SJSA1 (cell line): ENCODE data around the gene PDYN. TPM values are rescaled to one million over a fixed set of nuclear protein-coding genes. Genes with fewer than 3 reads are reported as not detected.

Experiments
- DNase-seq, 2 experiments: peaks; one replicate each; pipeline ENCODE4 v3.0.0-alpha.2; 2015 to 2020; ENCODE audit warnings: low spot score in 2 of 2, low read depth in 1 of 2
- H3K27ac ChIP-seq: fragments of 250-450 bp; sonication (Bioruptor Pico); 2 replicates; pipeline ENCODE4 v1.5.1; 2020; ENCODE audit warnings: mild to moderate bottlenecking, moderate library complexity
- H3K27me3 ChIP-seq: fragments of 250-450 bp; sonication (Bioruptor Pico); replicated peaks from 2 replicates; pipeline ENCODE4 v1.5.1; 2020; ENCODE audit warnings: mild to moderate bottlenecking, moderate library complexity
- H3K36me3 ChIP-seq: fragments of 250-450 bp; sonication (Bioruptor Pico); 2 replicates; pipeline ENCODE4 v1.5.1; 2020; ENCODE audit warnings: mild to moderate bottlenecking
- H3K4me1 ChIP-seq: fragments of 250-450 bp; sonication (Bioruptor Pico); replicated peaks from 2 replicates; pipeline ENCODE4 v1.6.1; 2021; ENCODE audit warnings: mild to moderate bottlenecking
- H3K4me3 ChIP-seq: fragments of 250-450 bp; sonication (Bioruptor Pico); 2 replicates; pipeline ENCODE4 v1.5.1; 2020; ENCODE audit warnings: mild to moderate bottlenecking
- H3K9me3 ChIP-seq: fragments of 250-450 bp; sonication (Bioruptor Pico); replicated peaks from 2 replicates; pipeline ENCODE4 v1.5.1; 2020; ENCODE audit warnings: mild to moderate bottlenecking
- total RNA-seq: library from RNA; depleted of rRNA; stranded (reverse); fragments of >200 nt; shearing (Covaris generic); gene quantifications from 2 replicates; pipeline ENCODE4 v1.2.3, GENCODE V29; 2014

The PDYN gene
- total RNA-seq, 1 experiment from 2014 or later = 0.05 TPM

- H3K4me1 ChIP-seq = no peaks in the 10 kb centered on the region
- H3K27me3 ChIP-seq = peaks cover 15% of the 10 kb centered on the region; the same call in 1 of the 2 replicates
- DNase-seq = no peak
- no peak overlapping the region for H3K27ac ChIP-seq
- no peaks in the 10 kb centered on the region for H3K36me3 ChIP-seq
- no peak overlapping the region for H3K4me3 ChIP-seq
- no peaks in the 10 kb centered on the region for H3K9me3 ChIP-seq
Observed at GRCh38 chr20:1979106-1979778, 14.6 kb downstream of the PDYN start.

GRCh38 chr20:1975291-1975690 lies 18.6 kb downstream of the PDYN start:
- Histone ChIP-seq H3K4me3 (no peak overlapping the region), H3K4me1 (no peaks in the 10 kb centered on the region), H3K27me3 (peaks cover 20% of the 10 kb centered on the region), H3K9me3 (no peaks in the 10 kb centered on the region), H3K27ac (no peak overlapping the region), H3K36me3 (no peaks in the 10 kb centered on the region)
- DNase-seq = no peak

DNA sequence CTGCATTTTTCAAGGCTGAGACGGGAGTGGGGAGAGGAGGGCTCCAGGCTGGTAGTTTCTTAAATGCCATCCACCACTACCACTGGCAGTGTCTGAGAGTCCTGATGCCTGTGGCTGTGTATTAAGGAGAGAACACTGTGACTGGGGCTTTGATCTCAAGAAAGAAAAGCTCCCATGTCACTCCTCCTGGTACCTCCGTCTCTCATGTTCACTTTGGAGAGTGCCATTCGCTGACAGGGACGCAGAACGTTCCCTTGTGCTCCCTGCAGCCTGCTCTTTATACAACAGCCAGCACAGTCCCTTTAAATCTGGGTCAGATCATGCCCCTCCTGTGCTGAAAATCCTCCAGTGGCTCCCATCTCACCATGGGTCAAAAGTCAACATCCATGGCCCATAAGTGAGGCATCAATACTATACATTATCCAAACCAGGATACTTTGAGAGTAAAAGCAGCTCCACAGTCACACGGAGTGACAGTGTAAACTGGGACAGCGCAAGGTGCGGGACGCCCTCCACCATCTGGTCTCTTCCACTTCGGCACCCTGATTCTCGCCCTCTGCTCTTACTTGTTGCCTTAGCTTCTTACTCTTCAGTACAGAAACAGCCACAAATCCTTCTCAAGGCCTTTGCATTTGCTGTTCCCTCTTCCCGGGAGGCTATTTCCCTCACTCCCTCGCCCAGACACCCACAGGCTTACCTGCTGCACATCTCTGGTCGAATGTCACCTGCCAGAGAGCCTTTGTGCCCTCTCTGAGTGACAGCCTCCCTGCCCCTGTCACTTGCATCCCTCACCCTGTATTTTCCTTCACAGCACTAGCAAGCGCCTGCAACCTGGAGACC lies 20.0 kb downstream of the PDYN start:
- DNase-seq = no peak
- Histone ChIP-seq H3K27ac (no peak overlapping the region), H3K27me3 (peaks cover 23% of the 10 kb centered on the region), H3K4me3 (no peak overlapping the region), H3K4me1 (no peaks in the 10 kb centered on the region), H3K36me3 (no peaks in the 10 kb centered on the region), H3K9me3 (no peaks in the 10 kb centered on the region)

DNA sequence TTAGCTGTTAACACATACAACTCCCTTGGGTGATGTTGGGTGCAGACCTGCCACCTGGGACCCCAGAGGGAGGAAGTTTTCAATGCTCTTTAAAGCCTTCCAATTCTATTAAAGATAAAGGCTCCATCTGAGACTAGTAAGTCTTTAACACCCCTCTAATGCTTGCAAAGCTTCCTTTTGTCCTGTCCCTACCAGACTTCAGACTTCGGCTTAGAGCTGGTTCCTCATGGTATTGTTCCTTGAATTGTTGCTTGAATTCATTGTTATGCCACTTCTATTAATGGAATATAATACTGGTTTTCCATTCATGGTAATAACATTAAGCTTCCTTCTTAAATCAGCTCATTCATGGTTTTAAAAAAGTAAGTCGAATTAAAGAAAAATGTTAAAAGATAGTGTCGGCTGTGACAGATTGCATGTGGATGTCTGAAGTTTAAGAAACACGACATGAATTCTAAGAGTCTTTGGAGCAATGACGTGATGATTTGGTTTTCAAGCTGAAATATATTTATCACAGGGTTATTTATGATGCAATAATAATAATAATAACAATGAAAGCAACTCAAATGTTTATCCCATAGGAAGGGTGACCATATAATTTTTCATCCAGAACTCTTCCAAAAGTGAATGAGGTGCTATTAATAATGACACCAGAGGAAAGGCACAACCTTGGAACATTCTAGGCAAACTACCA lies 21.8 kb downstream of the PDYN start:
- DNase-seq = no peak
- Histone ChIP-seq H3K27me3 (peaks cover 28% of the 10 kb centered on the region), H3K27ac (no peak overlapping the region)

DNA sequence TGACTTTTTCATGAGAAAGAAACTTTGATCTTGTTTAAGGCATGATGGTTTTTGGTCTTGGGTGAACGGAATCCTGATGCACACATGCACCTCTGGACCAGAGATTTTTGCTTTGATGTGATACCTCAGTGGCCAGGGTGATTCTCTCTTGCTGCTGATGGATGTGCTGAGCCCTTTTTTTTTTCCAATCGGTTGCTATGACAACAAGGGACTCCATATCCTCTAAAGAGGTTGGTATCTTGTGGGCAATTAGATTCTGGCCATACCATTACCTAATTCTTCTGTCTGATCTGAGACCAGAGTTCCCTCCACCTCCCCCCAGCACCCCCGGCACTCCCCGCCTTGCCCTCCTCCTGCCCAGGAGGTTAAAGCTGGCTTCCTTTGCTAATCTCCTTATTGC lies 24.9 kb downstream of the PDYN start:
- H3K36me3 ChIP-seq = no peaks in the 10 kb centered on the region
- H3K9me3 ChIP-seq = no peaks in the 10 kb centered on the region
- DNase-seq = no peak
- no peak overlapping the region for H3K4me3 ChIP-seq
- H3K27me3 ChIP-seq = peaks cover 41% of the 10 kb centered on the region
- H3K4me1 ChIP-seq = peaks cover 5% of the 10 kb centered on the region
- H3K27ac ChIP-seq = no peak overlapping the region

More for the DNA sequence above, 21.8 kb downstream of the PDYN start:
- Histone ChIP-seq H3K4me3 (no peak overlapping the region), H3K9me3 (no peaks in the 10 kb centered on the region), H3K4me1 (no peaks in the 10 kb centered on the region), H3K36me3 (no peaks in the 10 kb centered on the region)

GRCh38 chr20:1965520-1966351 lies 28.1 kb downstream of the PDYN start:
- Histone ChIP-seq H3K4me1 (peaks cover 5% of the 10 kb centered on the region), H3K27me3 (peaks cover 43% of the 10 kb centered on the region), H3K36me3 (no peaks in the 10 kb centered on the region), H3K27ac (no peak overlapping the region), H3K9me3 (no peaks in the 10 kb centered on the region), H3K4me3 (no peak overlapping the region)
- DNase-seq = peak; percentile 61 to 69

DNA sequence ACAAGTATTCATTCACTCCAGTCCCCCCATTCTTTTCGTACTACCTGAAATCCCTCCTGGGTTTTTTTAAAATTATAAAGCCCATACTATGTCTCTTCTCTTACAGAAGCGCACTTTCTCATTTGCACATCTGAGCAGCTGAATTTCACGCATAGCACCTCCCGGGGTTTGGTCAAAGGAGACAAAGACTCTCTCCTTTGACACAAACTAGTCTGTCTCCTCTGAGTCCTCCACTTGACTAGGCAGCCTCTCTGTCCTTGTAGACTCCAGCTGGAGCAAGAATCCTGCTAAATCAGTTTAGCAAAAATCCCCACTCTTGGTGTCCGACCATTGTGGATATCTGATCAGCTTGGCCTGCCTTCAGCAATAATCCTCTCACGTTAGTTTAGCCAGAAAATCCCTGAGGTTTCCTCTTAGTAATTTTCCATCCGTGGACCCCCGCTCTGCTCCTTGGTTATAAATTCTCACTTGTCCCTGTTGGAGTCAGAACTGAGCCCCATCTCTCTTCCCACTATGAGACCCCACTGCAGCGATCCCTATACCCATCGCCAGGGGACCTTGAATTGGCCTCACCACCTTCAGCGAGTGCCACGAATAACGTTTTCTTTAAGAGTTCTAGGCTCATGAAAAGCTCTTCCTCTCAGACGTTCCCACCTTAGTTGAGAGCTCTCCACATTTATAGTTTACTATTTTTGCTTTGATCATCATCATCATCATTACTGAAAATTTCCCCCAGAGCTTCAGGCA lies 29.0 kb downstream of the PDYN start:
- DNase-seq = no peak
- H3K4me3 ChIP-seq = no peak overlapping the region

GRCh38 chr20:1964061-1964460 lies 29.8 kb downstream of the PDYN start:
- Histone ChIP-seq H3K4me1 (peaks cover 5% of the 10 kb centered on the region), H3K27ac (no peak overlapping the region), H3K4me3 (no peak overlapping the region), H3K9me3 (no peaks in the 10 kb centered on the region), H3K36me3 (no peaks in the 10 kb centered on the region), H3K27me3 (peaks cover 32% of the 10 kb centered on the region)
- DNase-seq = no peak

More for the DNA sequence above, 29.0 kb downstream of the PDYN start:
- Histone ChIP-seq H3K27me3 (peaks cover 36% of the 10 kb centered on the region), H3K4me1 (peaks cover 5% of the 10 kb centered on the region), H3K27ac (no peak overlapping the region), H3K36me3 (no peaks in the 10 kb centered on the region), H3K9me3 (no peaks in the 10 kb centered on the region)

DNA sequence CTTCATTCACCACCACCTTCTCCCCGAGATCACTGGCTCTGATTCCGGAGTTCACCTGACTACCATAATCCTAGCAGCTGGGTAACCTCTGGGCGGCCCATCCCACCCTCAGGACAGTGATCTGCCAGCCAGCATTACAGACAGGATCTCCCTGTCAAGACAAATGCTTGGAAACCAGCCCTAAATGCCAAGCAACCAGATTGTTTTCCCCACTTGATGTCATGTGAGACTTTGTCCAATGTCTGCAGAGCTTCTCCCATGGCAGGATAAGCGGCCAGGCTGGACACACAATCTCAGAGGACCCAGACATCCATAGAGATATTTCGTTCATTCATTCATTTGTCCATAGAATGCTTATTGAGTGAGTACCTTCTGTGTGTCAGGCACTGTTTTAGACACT lies 32.5 kb downstream of the PDYN start:
- Histone ChIP-seq H3K27ac (no peak overlapping the region), H3K9me3 (no peaks in the 10 kb centered on the region), H3K27me3 (peaks cover 26% of the 10 kb centered on the region), H3K4me1 (peaks cover 5% of the 10 kb centered on the region), H3K36me3 (no peaks in the 10 kb centered on the region), H3K4me3 (no peak overlapping the region)
- DNase-seq = no peak

DNA sequence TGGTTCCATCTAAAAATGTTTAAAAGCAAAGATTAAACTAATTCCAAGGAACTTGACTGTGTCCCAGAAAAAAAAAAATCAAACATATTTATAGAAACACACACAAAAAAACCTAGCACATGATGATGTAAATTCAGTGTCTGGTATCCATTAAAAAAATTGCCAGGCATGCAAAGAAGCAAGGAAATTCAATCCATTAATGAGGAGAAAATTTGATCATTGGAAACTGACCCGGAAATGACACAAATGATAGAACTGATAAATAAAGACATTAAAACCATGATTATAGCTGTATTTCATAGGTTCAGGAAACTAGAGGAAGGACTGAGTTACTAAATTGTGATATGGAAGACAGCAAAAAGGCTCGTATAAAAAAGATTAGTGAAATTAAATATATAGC lies 34.7 kb downstream of the PDYN start:
- no peak overlapping the region for H3K4me3 ChIP-seq
- H3K9me3 ChIP-seq = no peaks in the 10 kb centered on the region
- no peaks in the 10 kb centered on the region for H3K36me3 ChIP-seq
- no peaks in the 10 kb centered on the region for H3K4me1 ChIP-seq
- DNase-seq = no peak
- peaks cover 15% of the 10 kb centered on the region for H3K27me3 ChIP-seq
- no peak overlapping the region for H3K27ac ChIP-seq

DNA sequence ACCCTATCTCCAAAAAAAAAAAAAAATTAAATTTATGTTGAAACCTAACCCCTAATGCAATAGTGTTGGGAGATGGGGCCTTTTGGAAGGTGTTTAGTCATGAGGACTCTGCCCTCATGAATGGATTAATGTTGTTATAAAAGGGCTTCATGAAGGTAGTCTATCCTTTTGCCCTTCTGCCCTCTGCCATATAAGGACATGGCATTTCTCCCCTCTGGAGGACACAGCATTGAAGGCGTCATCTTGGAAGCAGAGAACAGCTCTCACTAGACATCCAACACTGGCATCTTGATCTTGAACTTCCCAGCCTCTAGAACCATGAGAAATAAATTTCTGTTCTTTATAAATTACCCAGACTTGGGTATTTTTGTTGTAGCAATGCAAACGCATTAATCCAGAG lies 35.4 kb downstream of the PDYN start:
- Histone ChIP-seq H3K4me3 (no peak overlapping the region), H3K27me3 (peaks cover 8% of the 10 kb centered on the region; the same call in 1 of the 2 replicates)

GRCh38 chr20:1955217-1955616 lies 38.6 kb downstream of the PDYN start:
- Histone ChIP-seq H3K27ac (no peak overlapping the region), H3K4me1 (no peaks in the 10 kb centered on the region), H3K27me3 (peaks cover 16% of the 10 kb centered on the region), H3K9me3 (no peaks in the 10 kb centered on the region), H3K4me3 (no peak overlapping the region), H3K36me3 (no peaks in the 10 kb centered on the region)
- DNase-seq = no peak

More for the DNA sequence above, 35.4 kb downstream of the PDYN start:
- no peaks in the 10 kb centered on the region for H3K9me3 ChIP-seq
- no peak for DNase-seq
- H3K36me3 ChIP-seq = no peaks in the 10 kb centered on the region
- H3K4me1 ChIP-seq = no peaks in the 10 kb centered on the region
- no peak overlapping the region for H3K27ac ChIP-seq

GRCh38 chr20:1953621-1954020 lies 40.2 kb downstream of the PDYN start:
- Histone ChIP-seq H3K27ac (no peak overlapping the region), H3K9me3 (no peaks in the 10 kb centered on the region), H3K4me1 (no peaks in the 10 kb centered on the region), H3K4me3 (no peak overlapping the region), H3K27me3 (peaks cover 16% of the 10 kb centered on the region), H3K36me3 (no peaks in the 10 kb centered on the region)
- no peak for DNase-seq
